ENCODE measurements around the gene DISP3. TPM values are rescaled to one million over a fixed set of nuclear protein-coding genes. Genes with fewer than 3 reads are reported as not detected.

The DISP3 gene
- polyA plus RNA-seq, 1 of the 3 experiments (the other 2 are of a cell fraction) = 0.08 TPM

GRCh38 chr1:11523746-11524464, 45.0 kb downstream of the DISP3 start:
- TF ChIP-seq YY1 (IDR thresholded peaks at IDR 0.05; ENCODE audit: low read depth) (no peak), FOXM1 (IDR thresholded peaks at IDR 0.05; ENCODE audit: low read depth) (no peak), RAD21 (IDR thresholded peaks at IDR 0.05; ENCODE audit: low read length) (no peak), NRF1 (IDR thresholded peaks at IDR 0.05; ENCODE audit: low read depth, low read length) (no peak), IRF3 (IDR thresholded peaks at IDR 0.05; ENCODE audit: low read depth, low read length) (no peak)
- 57% methylated on average over 9 of the region's 9 CpGs for WGBS (ENCODE audit: low lambda C conversion rate)
- no peaks in the 10 kb centered on the region for H4K20me1 ChIP-seq (ENCODE audit: insufficient read depth)
- no peak for DNase-seq
- peaks cover 0 to 20% of the 10 kb centered on the region in 2 experiments; a peak in 1 of 4 replicates for H3K4me1 ChIP-seq (ENCODE audit: control insufficient read depth in 1 of 2, insufficient read depth in 2 of 2, low read depth in 1 of 2, low read length in 1 of 2)
- no peaks in the 10 kb centered on the region for H3K9me3 ChIP-seq
- no peak overlapping the region for H3K27ac ChIP-seq (ENCODE audit: low read depth in 2 of 2, low read length in 1 of 2)
- no peak overlapping the region for H3K4me3 ChIP-seq (ENCODE audit: low read depth in 2 of 2, low read length in 1 of 2)
- CTCF ChIA-PET = no interaction called here
- no peaks in the 10 kb centered on the region for H3K9me2 ChIP-seq
- no peaks in the 10 kb centered on the region for H3K27me3 ChIP-seq (ENCODE audit: insufficient read depth)
- H3K4me2 ChIP-seq = no peak overlapping the region
- POLR2A ChIA-PET = no interaction called here
- H2AFZ ChIP-seq (ENCODE audit: low read depth) = no peak overlapping the region
- no peaks in the 10 kb centered on the region for H3K36me3 ChIP-seq (replicated peaks in 1 of 2; ENCODE audit: control insufficient read depth in 1 of 2, insufficient read depth in 2 of 2, low read length in 1 of 2)
- no peaks in the 10 kb centered on the region for H3K79me2 ChIP-seq (ENCODE audit: insufficient read depth)
- H3F3A ChIP-seq (replicated peaks; ENCODE audit: insufficient read depth) = no peaks in the 10 kb centered on the region
- H3K9ac ChIP-seq = no peak overlapping the region

- no peak overlapping the region for H2AFZ ChIP-seq (ENCODE audit: low read depth)
- no peak for DNase-seq
- H3K36me3 ChIP-seq (replicated peaks in 1 of 2; ENCODE audit: control insufficient read depth in 1 of 2, insufficient read depth in 2 of 2, low read length in 1 of 2) = no peaks in the 10 kb centered on the region
- POLR2A ChIA-PET = no interaction called here
- no peaks in the 10 kb centered on the region for H3K9me2 ChIP-seq
- peaks cover 0 to 20% of the 10 kb centered on the region in 2 experiments; a peak in 1 of 4 replicates for H3K4me1 ChIP-seq (ENCODE audit: control insufficient read depth in 1 of 2, insufficient read depth in 2 of 2, low read depth in 1 of 2, low read length in 1 of 2)
- no peak overlapping the region for H3K4me3 ChIP-seq (ENCODE audit: low read depth in 2 of 2, low read length in 1 of 2)
- H3K79me2 ChIP-seq (ENCODE audit: insufficient read depth) = no peaks in the 10 kb centered on the region
- H3K27me3 ChIP-seq (ENCODE audit: insufficient read depth) = no peaks in the 10 kb centered on the region
- H3K4me2 ChIP-seq = no peak overlapping the region
- no peak overlapping the region for H3K27ac ChIP-seq (ENCODE audit: low read depth in 2 of 2, low read length in 1 of 2)
- no peaks in the 10 kb centered on the region for H3K9me3 ChIP-seq
- H3F3A ChIP-seq (replicated peaks; ENCODE audit: insufficient read depth) = no peaks in the 10 kb centered on the region
- 33% methylated on average over 6 of the region's 6 CpGs for WGBS (ENCODE audit: low lambda C conversion rate)
- TF ChIP-seq EP300 (IDR thresholded peaks at IDR 0.05; ENCODE audit: borderline replicate concordance in 1 of 2, low read depth in 1 of 2, low read length in 1 of 2) = no peak
- no peak for TF ChIP-seq GATA2 (CRISPR knock-in tag; IDR thresholded peaks at IDR 0.05)
- H4K20me1 ChIP-seq (ENCODE audit: insufficient read depth) = no peaks in the 10 kb centered on the region
- no peak overlapping the region for H3K9ac ChIP-seq
- CTCF ChIA-PET = no interaction called here
Measured at GRCh38 chr1:11524465-11525150, 45.7 kb downstream of the DISP3 start.

- 67% methylated on average over 5 of the region's 8 CpGs for WGBS (ENCODE audit: low lambda C conversion rate)
- no peak overlapping the region for H3K4me2 ChIP-seq
- DNase-seq = no peak
- H2AFZ ChIP-seq (ENCODE audit: low read depth) = no peak overlapping the region
- no peaks in the 10 kb centered on the region for H3K36me3 ChIP-seq (replicated peaks in 1 of 2; ENCODE audit: control insufficient read depth in 1 of 2, insufficient read depth in 2 of 2, low read length in 1 of 2)
- no peak overlapping the region for H3K4me3 ChIP-seq (ENCODE audit: low read depth in 2 of 2, low read length in 1 of 2)
- no peak overlapping the region for H3K9ac ChIP-seq
- no peaks in the 10 kb centered on the region for H3F3A ChIP-seq (replicated peaks; ENCODE audit: insufficient read depth)
- no peaks in the 10 kb centered on the region for H3K9me3 ChIP-seq
- no peaks in the 10 kb centered on the region for H4K20me1 ChIP-seq (ENCODE audit: insufficient read depth)
- CTCF ChIA-PET = no interaction called here
- no peaks in the 10 kb centered on the region for H3K9me2 ChIP-seq
- H3K79me2 ChIP-seq (ENCODE audit: insufficient read depth) = no peaks in the 10 kb centered on the region
- peaks cover 0 to 20% of the 10 kb centered on the region in 2 experiments; a peak in 1 of 4 replicates for H3K4me1 ChIP-seq (ENCODE audit: control insufficient read depth in 1 of 2, insufficient read depth in 2 of 2, low read depth in 1 of 2, low read length in 1 of 2)
- no peaks in the 10 kb centered on the region for H3K27me3 ChIP-seq (ENCODE audit: insufficient read depth)
- POLR2A ChIA-PET = no interaction called here
- no peak overlapping the region for H3K27ac ChIP-seq (ENCODE audit: low read depth in 2 of 2, low read length in 1 of 2)
- TF ChIP-seq FOXM1 (IDR thresholded peaks at IDR 0.05; ENCODE audit: low read depth) (no peak), USF1 (IDR thresholded peaks at IDR 0.05; ENCODE audit: borderline replicate concordance, low read depth) (no peak), FOXJ3 (CRISPR knock-in tag; IDR thresholded peaks at IDR 0.05) (no peak)
Measured at GRCh38 chr1:11525151-11525505, 46.2 kb downstream of the DISP3 start.
